ENCODE data around the gene LBR.

Gene LBR

DNA sequence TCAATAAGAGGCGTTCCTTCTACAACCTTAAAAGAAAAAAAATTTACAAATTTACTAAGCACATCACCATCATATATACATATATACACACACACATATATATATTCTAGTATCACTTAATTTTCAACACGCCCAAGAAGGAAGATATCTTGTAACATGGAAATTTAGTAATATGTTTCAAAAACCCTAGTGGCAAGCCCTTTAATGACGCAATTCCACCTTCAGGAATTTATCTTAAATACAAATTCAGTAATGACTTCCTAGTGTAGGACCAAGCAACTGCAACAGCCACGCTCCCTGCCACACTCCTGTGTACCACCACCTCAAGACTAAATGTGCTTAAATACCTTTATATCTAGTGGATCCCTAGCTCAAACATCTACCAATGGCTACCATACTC is 12.5 kb downstream of the LBR start:
- Histone ChIP-seq H3K9me3 (ENCODE audit: insufficient read depth, low read length, severe bottlenecking) (no peaks in the 10 kb centered on the region), H3K36me3 (ENCODE audit: insufficient read depth, low read length) (peaks cover 99% of the 10 kb centered on the region), H3K79me2 (ENCODE audit: insufficient read depth, low read length) (peaks cover 88% of the 10 kb centered on the region), H2AFZ (ENCODE audit: low read depth, low read length) (no peak overlapping the region), H3K9ac (ENCODE audit: low read depth, low read length) (no peak overlapping the region), H3K27me3 (ENCODE audit: insufficient read depth, low read length, poor library complexity) (no peaks in the 10 kb centered on the region), H3K4me3 (ENCODE audit: low read depth in 1 of 2, low read length in 2 of 2) (no peak overlapping the region), H3K4me1 (ENCODE audit: insufficient read depth, low read length) (no peaks in the 10 kb centered on the region), H4K20me1 (ENCODE audit: insufficient read depth, low read length) (peaks cover 63% of the 10 kb centered on the region), H3K27ac (ENCODE audit: low read length) (no peak overlapping the region), H3K4me2 (ENCODE audit: insufficient read depth, low read length) (no peak overlapping the region)
- DNase-seq (no peak), ATAC-seq (ENCODE audit: insufficient read depth, low read depth) (no peak)
- TF ChIP-seq EZH2 (IDR thresholded peaks at IDR 0.05; ENCODE audit: borderline replicate concordance, low read depth, low read length, severe bottlenecking) = no peak

DNA sequence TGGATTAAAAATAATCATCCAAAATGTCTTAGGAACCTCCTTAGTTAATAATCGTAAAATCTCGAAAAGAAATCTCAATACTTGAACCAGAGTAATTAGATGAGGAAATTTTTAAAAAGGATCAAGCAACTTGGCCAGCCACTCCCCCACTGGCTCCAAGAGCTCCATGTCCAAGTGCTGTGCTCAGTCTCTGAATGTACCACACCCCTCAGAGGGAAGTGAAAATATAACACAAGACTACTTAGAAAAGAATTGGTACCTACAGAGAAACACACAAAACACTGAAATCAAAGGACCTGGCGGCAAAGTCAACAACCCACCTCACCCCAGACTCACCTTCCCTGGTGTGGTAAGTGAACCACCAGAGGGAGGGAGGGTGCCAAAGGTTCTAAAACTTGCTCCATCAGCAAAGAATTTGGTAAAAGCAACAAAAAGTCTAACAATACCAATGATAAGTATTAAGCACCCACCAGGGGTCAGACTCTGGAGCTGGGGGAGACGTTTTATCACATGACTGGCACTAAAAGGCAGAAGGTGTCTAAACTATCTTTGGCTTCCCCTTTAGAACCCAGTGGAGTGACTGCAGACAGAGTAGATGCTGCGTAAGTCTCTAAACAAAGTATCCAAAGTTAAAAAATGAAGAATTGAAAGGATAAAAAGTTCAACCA is 14.0 kb downstream of the LBR start:
- H3K27ac ChIP-seq (ENCODE audit: low read length) = no peak overlapping the region
- peaks cover 56% of the 10 kb centered on the region for H4K20me1 ChIP-seq (ENCODE audit: insufficient read depth, low read length)
- no peaks in the 10 kb centered on the region for H3K4me1 ChIP-seq (ENCODE audit: insufficient read depth, low read length)
- no peak for TF ChIP-seq EZH2 (IDR thresholded peaks at IDR 0.05; ENCODE audit: borderline replicate concordance, low read depth, low read length, severe bottlenecking)
- TF ChIP-seq, protein P1, sequence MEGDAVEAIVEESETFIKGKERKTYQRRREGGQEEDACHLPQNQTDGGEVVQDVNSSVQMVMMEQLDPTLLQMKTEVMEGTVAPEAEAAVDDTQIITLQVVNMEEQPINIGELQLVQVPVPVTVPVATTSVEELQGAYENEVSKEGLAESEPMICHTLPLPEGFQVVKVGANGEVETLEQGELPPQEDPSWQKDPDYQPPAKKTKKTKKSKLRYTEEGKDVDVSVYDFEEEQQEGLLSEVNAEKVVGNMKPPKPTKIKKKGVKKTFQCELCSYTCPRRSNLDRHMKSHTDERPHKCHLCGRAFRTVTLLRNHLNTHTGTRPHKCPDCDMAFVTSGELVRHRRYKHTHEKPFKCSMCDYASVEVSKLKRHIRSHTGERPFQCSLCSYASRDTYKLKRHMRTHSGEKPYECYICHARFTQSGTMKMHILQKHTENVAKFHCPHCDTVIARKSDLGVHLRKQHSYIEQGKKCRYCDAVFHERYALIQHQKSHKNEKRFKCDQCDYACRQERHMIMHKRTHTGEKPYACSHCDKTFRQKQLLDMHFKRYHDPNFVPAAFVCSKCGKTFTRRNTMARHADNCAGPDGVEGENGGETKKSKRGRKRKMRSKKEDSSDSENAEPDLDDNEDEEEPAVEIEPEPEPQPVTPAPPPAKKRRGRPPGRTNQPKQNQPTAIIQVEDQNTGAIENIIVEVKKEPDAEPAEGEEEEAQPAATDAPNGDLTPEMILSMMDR (IDR thresholded peaks at IDR 0.05; ENCODE audit: borderline replicate concordance, extremely low read depth, low read length, poor library complexity, severe bottlenecking) = no peak
- H3K9me3 ChIP-seq (ENCODE audit: insufficient read depth, low read length, severe bottlenecking) = no peaks in the 10 kb centered on the region
- H3K27me3 ChIP-seq (ENCODE audit: insufficient read depth, low read length, poor library complexity) = no peaks in the 10 kb centered on the region
- H3K4me2 ChIP-seq (ENCODE audit: insufficient read depth, low read length) = no peak overlapping the region
- H3K9ac ChIP-seq (ENCODE audit: low read depth, low read length) = no peak overlapping the region
- no peak for ATAC-seq (ENCODE audit: insufficient read depth, low read depth)
- H2AFZ ChIP-seq (ENCODE audit: low read depth, low read length) = no peak overlapping the region
- no peak overlapping the region for H3K4me3 ChIP-seq (ENCODE audit: low read depth in 1 of 2, low read length in 2 of 2)
- peaks cover 99% of the 10 kb centered on the region for H3K36me3 ChIP-seq (ENCODE audit: insufficient read depth, low read length)
- no peak for DNase-seq
- H3K79me2 ChIP-seq (ENCODE audit: insufficient read depth, low read length) = peaks cover 88% of the 10 kb centered on the region

DNA sequence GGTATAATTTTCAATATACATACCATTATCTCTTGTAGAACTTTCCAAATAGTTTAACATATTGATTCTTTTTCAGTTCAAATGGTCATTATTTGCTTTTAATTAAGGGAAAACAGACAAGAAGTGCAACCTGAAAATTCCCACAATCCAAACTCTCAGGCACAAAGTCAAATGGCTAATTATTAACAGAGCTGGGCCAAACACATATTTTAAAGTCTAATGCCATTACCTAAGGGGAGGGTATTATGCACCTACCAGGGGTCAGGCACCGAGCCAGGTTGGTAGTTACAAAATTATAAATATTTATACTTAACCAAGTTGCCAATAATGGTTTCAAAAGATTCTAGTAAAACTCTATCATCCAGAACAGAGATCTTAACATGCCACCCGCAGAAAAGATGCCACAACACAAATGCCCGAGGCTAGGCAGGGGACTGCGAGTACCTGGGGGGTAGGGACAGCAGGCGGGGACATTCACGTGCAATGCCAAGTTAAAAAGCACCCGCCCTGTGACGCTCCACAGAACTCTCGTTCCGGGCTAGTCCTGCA is 15.0 kb downstream of the LBR start:
- no peaks in the 10 kb centered on the region for H3K9me3 ChIP-seq (ENCODE audit: insufficient read depth, low read length, severe bottlenecking)
- no peak for TF ChIP-seq EZH2 (IDR thresholded peaks at IDR 0.05; ENCODE audit: borderline replicate concordance, low read depth, low read length, severe bottlenecking)
- TF ChIP-seq, protein P1 (IDR thresholded peaks at IDR 0.05; ENCODE audit: borderline replicate concordance, extremely low read depth, low read length, poor library complexity, severe bottlenecking) = no peak
- no peak overlapping the region for H2AFZ ChIP-seq (ENCODE audit: low read depth, low read length)
- no peak for DNase-seq
- peaks cover 56% of the 10 kb centered on the region for H4K20me1 ChIP-seq (ENCODE audit: insufficient read depth, low read length)
- H3K79me2 ChIP-seq (ENCODE audit: insufficient read depth, low read length) = peaks cover 90% of the 10 kb centered on the region
- no peaks in the 10 kb centered on the region for H3K4me1 ChIP-seq (ENCODE audit: insufficient read depth, low read length)
- no peak overlapping the region for H3K4me3 ChIP-seq (ENCODE audit: low read depth in 1 of 2, low read length in 2 of 2)
- H3K27me3 ChIP-seq (ENCODE audit: insufficient read depth, low read length, poor library complexity) = no peaks in the 10 kb centered on the region
- no peak for ATAC-seq (ENCODE audit: insufficient read depth, low read depth)
- H3K36me3 ChIP-seq (ENCODE audit: insufficient read depth, low read length) = peaks cover 99% of the 10 kb centered on the region
- H3K4me2 ChIP-seq (ENCODE audit: insufficient read depth, low read length) = no peak overlapping the region
- H3K9ac ChIP-seq (ENCODE audit: low read depth, low read length) = no peak overlapping the region
- H3K27ac ChIP-seq (ENCODE audit: low read length) = no peak overlapping the region

DNA sequence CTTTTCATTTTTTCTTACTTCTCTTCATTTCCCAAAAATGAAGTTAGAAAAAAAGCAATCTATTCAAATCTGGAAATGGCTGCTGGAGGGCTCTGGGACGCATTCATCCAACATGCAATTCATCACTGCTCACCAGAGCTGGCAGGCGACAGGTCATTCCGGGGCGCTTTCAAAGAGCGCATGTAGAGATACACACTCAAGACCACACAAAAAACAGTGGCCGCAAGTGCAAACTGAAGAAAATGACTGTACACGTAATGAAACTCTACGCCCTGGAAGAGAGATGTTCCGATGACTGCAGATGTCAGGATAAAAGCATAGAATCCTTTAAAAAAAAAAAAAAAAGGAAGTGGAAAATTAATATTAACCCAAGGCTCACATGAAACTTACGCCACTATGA is 15.5 kb downstream of the LBR start:
- no peak overlapping the region for H3K9ac ChIP-seq (ENCODE audit: low read depth, low read length)
- no peak overlapping the region for H3K27ac ChIP-seq (ENCODE audit: low read length)
- no peak overlapping the region for H3K4me2 ChIP-seq (ENCODE audit: insufficient read depth, low read length)
- H4K20me1 ChIP-seq (ENCODE audit: insufficient read depth, low read length) = peaks cover 53% of the 10 kb centered on the region
- DNase-seq = no peak
- H3K79me2 ChIP-seq (ENCODE audit: insufficient read depth, low read length) = peaks cover 88% of the 10 kb centered on the region
- no peak for ATAC-seq (ENCODE audit: insufficient read depth, low read depth)
- TF ChIP-seq, protein P1 (IDR thresholded peaks at IDR 0.05; ENCODE audit: borderline replicate concordance, extremely low read depth, low read length, poor library complexity, severe bottlenecking) = no peak
- TF ChIP-seq EZH2 (IDR thresholded peaks at IDR 0.05; ENCODE audit: borderline replicate concordance, low read depth, low read length, severe bottlenecking) = no peak
- H2AFZ ChIP-seq (ENCODE audit: low read depth, low read length) = no peak overlapping the region
- no peak overlapping the region for H3K4me3 ChIP-seq (ENCODE audit: low read depth in 1 of 2, low read length in 2 of 2)
- H3K36me3 ChIP-seq (ENCODE audit: insufficient read depth, low read length) = peaks cover 99% of the 10 kb centered on the region
- H3K4me1 ChIP-seq (ENCODE audit: insufficient read depth, low read length) = no peaks in the 10 kb centered on the region
- no peaks in the 10 kb centered on the region for H3K27me3 ChIP-seq (ENCODE audit: insufficient read depth, low read length, poor library complexity)
- H3K9me3 ChIP-seq (ENCODE audit: insufficient read depth, low read length, severe bottlenecking) = no peaks in the 10 kb centered on the region
